Measurements from ENCODE around the gene NEDD8. TPM values are rescaled to one million over a fixed set of nuclear protein-coding genes. Genes with fewer than 3 reads are reported as not detected.

The NEDD8 gene
- total RNA-seq, 4 donors from 2014 or later, result 149 to 317 (median 172) TPM

- H3K4me1 ChIP-seq, result peaks cover 15 to 16% of the 10 kb centered on the region in 2 donors
- H3K4me3 ChIP-seq (replicated peaks in 1 of 3), result no peak overlapping the region
- TF ChIP-seq POLR2A (IDR thresholded peaks at IDR 0.05), result no peak
- no peak for TF ChIP-seq CTCF (IDR thresholded peaks at IDR 0.05)
- WGBS, 2 donors, result 91 to 94% methylated on average over 20 of the region's 20 CpGs
- peaks cover under 1 to 4% of the 10 kb centered on the region in 2 donors for H3K36me3 ChIP-seq
- H3K27me3 ChIP-seq, result no peaks in the 10 kb centered on the region
- DNase-seq, result no peak
- H3K9me3 ChIP-seq, result no peaks in the 10 kb centered on the region
- intact Hi-C loops (cut with DNase I), result no loop called here
- no peak overlapping the region for H3K27ac ChIP-seq
These were observed 29.2 kb upstream of the NEDD8 start for GRCh38 chr14:24261256-24261968.

GRCh38 chr14:24260780-24261157 is 28.6 kb upstream of the NEDD8 start:
- TF ChIP-seq CTCF (IDR thresholded peaks at IDR 0.05) (no peak), POLR2A (IDR thresholded peaks at IDR 0.05) (no peak)
- DNase-seq, result no peak
- no peaks in the 10 kb centered on the region for H3K9me3 ChIP-seq
- peaks cover 15 to 16% of the 10 kb centered on the region in 2 donors for H3K4me1 ChIP-seq
- no peaks in the 10 kb centered on the region for H3K27me3 ChIP-seq
- WGBS, 2 donors, result 75 to 82% methylated on average over 2 to 4 of the region's 4 CpGs
- intact Hi-C loops (cut with DNase I), result no loop called here
- no peaks in the 10 kb centered on the region for H3K36me3 ChIP-seq
- H3K4me3 ChIP-seq (replicated peaks in 1 of 3), result no peak overlapping the region
- no peak overlapping the region for H3K27ac ChIP-seq

GRCh38 chr14:24260026-24260779 is 28.0 kb upstream of the NEDD8 start:
- Histone ChIP-seq H3K4me1 (peaks cover 15 to 16% of the 10 kb centered on the region in 2 donors), H3K27me3 (no peaks in the 10 kb centered on the region), H3K9me3 (no peaks in the 10 kb centered on the region), H3K27ac (peak overlapping the region in 2 of 3 donors; percentile 45 to 56), H3K4me3 (replicated peaks in 1 of 3) (no peak overlapping the region), H3K36me3 (no peaks in the 10 kb centered on the region)
- WGBS, 2 donors, result 87 to 93% methylated on average over 15 to 16 of the region's 16 CpGs
- intact Hi-C loops (cut with DNase I), result no loop called here
- DNase-seq, result peak; percentile 41 to 61
- TF ChIP-seq POLR2A (IDR thresholded peaks at IDR 0.05), result no peak
- TF ChIP-seq CTCF (IDR thresholded peaks at IDR 0.05), result no peak

GRCh38 chr14:24259282-24260025 is 27.3 kb upstream of the NEDD8 start:
- Histone ChIP-seq H3K27me3 (no peaks in the 10 kb centered on the region), H3K4me3 (replicated peaks in 1 of 3) (no peak overlapping the region), H3K4me1 (peaks cover 15 to 16% of the 10 kb centered on the region in 2 donors), H3K27ac (peak overlapping the region; percentile 45 to 56 (median 49)), H3K36me3 (no peaks in the 10 kb centered on the region), H3K9me3 (no peaks in the 10 kb centered on the region)
- WGBS, 2 donors, result 68 to 75% methylated on average over 10 to 15 of the region's 16 CpGs
- intact Hi-C loops (cut with DNase I), result no loop called here
- DNase-seq, result peak; percentile 79 to 85
- TF ChIP-seq POLR2A (IDR thresholded peaks at IDR 0.05), result no peak
- no peak for TF ChIP-seq CTCF (IDR thresholded peaks at IDR 0.05)
